Measurements from ENCODE around the gene APBB1IP. TPM values are rescaled to one million over a fixed set of nuclear protein-coding genes. Genes with fewer than 3 reads are reported as not detected.

Gene APBB1IP
- total RNA-seq, result 3.8 TPM

GRCh38 chr10:26437637-26438461 is at the start of gene APBB1IP:
Gene APBB1IP, plus strand, starts transcription at chr10:26438341. Its CDS starts 53,986 bp downstream, at chr10:26492327.

Small RNA genes within 50 kb of the gene (small RNA-seq; reads per million reads assigned to genes)
- gene RNA5SP307 (ENCODE audit: low replicate concordance), result not detected

Other genes starting within 250 kb of the APBB1IP start
- gene GAD2, start 221.6 kb upstream of the APBB1IP start, total RNA-seq, result 4.4 TPM

All from metanephros (tissue), 2 donors.